CD8-positive, alpha-beta memory T cell (primary cell): Measurements from ENCODE around the gene SEMA3E. TPM values are rescaled to one million over a fixed set of nuclear protein-coding genes. Genes with fewer than 3 reads are reported as not detected.

Experiments
- CTCF ChIA-PET: fragments of 350-600 bp; sonication (Branson Sonifier 250); formaldehyde crosslinking; loops from one replicate; lab custom pipeline; 2021; ENCODE audit warnings: antibody characterized with exemption; lab: Charles Lee
- POLR2A ChIA-PET: fragments of 350-600 bp; sonication (Branson Sonifier 250); formaldehyde crosslinking; loops from one replicate; lab custom pipeline; 2021; ENCODE audit warnings: antibody characterized with exemption; lab: Charles Lee
- DNase-seq, 5 donors: peaks; one replicate each; pipeline versions ENCODE4 v3.0.0 to v3.0.0-alpha.2; 2020 to 2022; ENCODE audit warnings: mixed read lengths in 1 of 5
- H3K27ac ChIP-seq: one replicate; pipeline ENCODE4 v1.7.0; 2013; ENCODE audit warnings: low read depth, mild to moderate bottlenecking, low read length, moderate library complexity
- H3K27me3 ChIP-seq: 2 replicates; pipeline ENCODE4 v1.7.0; 2013; ENCODE audit warnings: low read length, mild to moderate bottlenecking; ENCODE audit not compliant: insufficient read depth, poor library complexity, severe bottlenecking
- H3K36me3 ChIP-seq: 2 replicates; pipeline ENCODE4 v1.7.0; 2013; ENCODE audit warnings: mild to moderate bottlenecking, low read length, moderate library complexity; ENCODE audit not compliant: insufficient read depth
- H3K4me1 ChIP-seq: 2 replicates; pipeline ENCODE4 v1.7.0; 2013; ENCODE audit warnings: mild to moderate bottlenecking, low read length, moderate library complexity; ENCODE audit not compliant: insufficient read depth
- H3K4me3 ChIP-seq: 2 replicates; pipeline ENCODE4 v1.7.0; 2013; ENCODE audit warnings: mild to moderate bottlenecking, low read length
- H3K9me3 ChIP-seq: 2 replicates; pipeline ENCODE4 v1.7.0; 2013; ENCODE audit warnings: mild to moderate bottlenecking, low read length
- H3K27ac Mint-ChIP-seq, 8 donors: one replicate each; pipeline ENCODE4 v1.8.0; 2020 to 2021; ENCODE audit warnings: mixed read lengths in 8 of 8, mild to moderate bottlenecking in 6 of 8, inconsistent platforms in 3 of 8, moderate library complexity in 3 of 8
- H3K27me3 Mint-ChIP-seq, 2 donors: one replicate each; pipeline ENCODE4 v1.8.0; 2020 to 2021; ENCODE audit warnings: mixed read lengths in 2 of 2, mild to moderate bottlenecking in 1 of 2, moderate library complexity in 1 of 2
- H3K36me3 Mint-ChIP-seq, 3 donors: one replicate each; pipeline ENCODE4 v1.8.0; 2020 to 2021; ENCODE audit warnings: mixed read lengths in 3 of 3, inconsistent platforms in 1 of 3, mild to moderate bottlenecking in 1 of 3
- H3K4me1 Mint-ChIP-seq, 3 donors: one replicate each; pipeline ENCODE4 v1.8.0; 2020 to 2021; ENCODE audit warnings: mixed read lengths in 3 of 3, inconsistent platforms in 1 of 3, mild to moderate bottlenecking in 1 of 3
- H3K4me3 Mint-ChIP-seq, 7 donors: one replicate each; pipeline ENCODE4 v1.8.0; 2020 to 2021; ENCODE audit warnings: mixed read lengths in 7 of 7, mild to moderate bottlenecking in 6 of 7, moderate library complexity in 4 of 7, inconsistent platforms in 2 of 7
- H3K9me3 Mint-ChIP-seq, 5 donors: one replicate each; pipeline ENCODE4 v1.8.0; 2020 to 2022; ENCODE audit warnings: mixed read lengths in 5 of 5, mild to moderate bottlenecking in 3 of 5, moderate library complexity in 2 of 5, inconsistent platforms in 1 of 5
- polyA plus RNA-seq: library from polyadenylated mRNA; unstranded; fragments of 300-500 nt; fragmentation: Illumina TruSeq; gene quantifications from one replicate; pipeline ENCODE4 v1.2.3, GENCODE V29; 2021
- total RNA-seq, 2 experiments: library from RNA; stranded (reverse); gene quantifications; one replicate each; pipeline ENCODE4 v1.2.3, GENCODE V29; 2021

SEMA3E gene
- total and polyA plus RNA-seq, 3 experiments from 2014 or later = not detected

DNA sequence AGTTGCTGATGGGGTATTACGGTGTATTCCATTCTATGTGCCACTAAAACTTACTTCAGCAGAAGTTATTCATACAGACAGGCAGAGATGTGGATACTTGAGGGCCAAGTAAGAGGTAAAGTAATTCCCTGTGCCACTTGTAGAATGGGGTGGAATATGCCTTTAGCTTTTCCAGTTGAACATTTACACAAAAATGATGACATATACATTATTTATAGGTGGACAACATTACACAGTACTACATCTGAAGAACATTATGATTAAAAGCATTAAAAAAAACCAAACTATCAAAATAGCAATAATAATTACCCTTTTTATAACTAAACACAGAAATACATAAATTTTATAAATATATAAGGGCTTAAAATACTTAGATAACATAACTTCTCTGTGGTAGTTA is 3.5 kb upstream of the SEMA3E start:
- H3K9me3 ChIP-seq = no peaks in the 10 kb centered on the region
- H3K4me3 ChIP-seq = no peak overlapping the region
- H3K27me3 ChIP-seq = no peaks in the 10 kb centered on the region
- Mint-ChIP-seq H3K4me3 (no peak overlapping the region), H3K27ac (no peak overlapping the region), H3K4me1 (no peaks in the 10 kb centered on the region), H3K9me3 (peaks cover 6 to 38% (median 13%) of the 10 kb centered on the region in 5 donors), H3K36me3 (no peaks in the 10 kb centered on the region), H3K27me3 (no peaks in the 10 kb centered on the region)
- ChIA-PET POLR2A (no interaction called here), CTCF (no interaction called here)
- no peaks in the 10 kb centered on the region for H3K36me3 ChIP-seq
- no peak for DNase-seq
- no peak overlapping the region for H3K27ac ChIP-seq
- H3K4me1 ChIP-seq = no peaks in the 10 kb centered on the region

DNA sequence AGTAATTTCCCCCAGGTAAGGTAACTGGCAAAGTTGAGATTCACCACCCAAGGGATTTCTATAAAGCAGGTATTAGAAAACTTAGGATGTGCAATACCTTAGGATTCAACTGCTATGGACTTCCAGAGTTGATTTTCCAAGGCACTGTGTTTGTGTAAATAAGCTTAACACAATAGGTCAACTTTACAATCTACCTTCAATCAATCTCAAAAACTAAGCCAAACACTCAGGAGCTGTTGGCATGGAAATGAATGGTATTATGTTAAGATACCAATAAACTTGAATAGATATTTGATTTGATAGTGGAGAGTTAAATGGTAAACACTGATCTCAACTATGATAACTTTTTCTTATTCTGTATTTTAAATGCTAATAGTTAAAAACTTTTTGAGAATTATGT is 762 bp upstream of the SEMA3E start:
- H3K4me3 Mint-ChIP-seq = no peak overlapping the region
- H3K4me1 ChIP-seq = no peaks in the 10 kb centered on the region
- H3K27me3 ChIP-seq = no peaks in the 10 kb centered on the region
- no peak for DNase-seq
- CTCF ChIA-PET = no interaction called here
- no peaks in the 10 kb centered on the region for H3K27me3 Mint-ChIP-seq
- H3K9me3 ChIP-seq = no peaks in the 10 kb centered on the region
- H3K9me3 Mint-ChIP-seq = peaks cover 8 to 16% (median 10%) of the 10 kb centered on the region in 5 donors
- no peaks in the 10 kb centered on the region for H3K4me1 Mint-ChIP-seq
- H3K36me3 ChIP-seq = no peaks in the 10 kb centered on the region
- no peak overlapping the region for H3K27ac Mint-ChIP-seq
- POLR2A ChIA-PET = no interaction called here
- no peak overlapping the region for H3K4me3 ChIP-seq
- H3K27ac ChIP-seq = no peak overlapping the region
- no peaks in the 10 kb centered on the region for H3K36me3 Mint-ChIP-seq

DNA sequence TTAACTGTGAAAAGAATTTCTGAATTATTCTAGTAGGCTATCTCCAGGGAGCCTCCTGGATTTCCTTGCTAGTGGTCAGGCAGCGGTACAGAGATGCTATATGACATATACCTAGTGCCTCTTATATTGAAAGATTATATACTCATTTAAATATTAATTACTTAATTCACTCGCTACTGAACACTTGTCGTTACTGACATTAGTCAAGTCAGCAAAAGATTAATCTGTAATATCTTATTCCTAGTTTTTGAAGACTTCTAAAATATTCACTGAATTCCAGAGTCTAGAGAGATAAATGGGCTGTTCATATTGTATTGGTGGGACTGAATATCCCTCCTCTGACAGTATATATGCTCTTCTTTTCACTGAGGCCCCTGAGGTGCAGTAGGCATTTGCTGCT is 2.9 kb downstream of the SEMA3E start:
- no peak for DNase-seq
- ChIA-PET POLR2A (no interaction called here), CTCF (no interaction called here)
- H3K27me3 Mint-ChIP-seq = no peaks in the 10 kb centered on the region
- no peak overlapping the region for H3K4me3 Mint-ChIP-seq
- H3K9me3 ChIP-seq = no peaks in the 10 kb centered on the region
- no peaks in the 10 kb centered on the region for H3K27me3 ChIP-seq
- no peaks in the 10 kb centered on the region for H3K4me1 ChIP-seq
- H3K9me3 Mint-ChIP-seq = peaks cover 4 to 25% (median 6%) of the 10 kb centered on the region in 5 donors
- H3K27ac Mint-ChIP-seq = no peak overlapping the region
- no peaks in the 10 kb centered on the region for H3K4me1 Mint-ChIP-seq
- no peaks in the 10 kb centered on the region for H3K36me3 ChIP-seq
- H3K36me3 Mint-ChIP-seq = no peaks in the 10 kb centered on the region
- no peak overlapping the region for H3K4me3 ChIP-seq
- H3K27ac ChIP-seq = no peak overlapping the region

DNA sequence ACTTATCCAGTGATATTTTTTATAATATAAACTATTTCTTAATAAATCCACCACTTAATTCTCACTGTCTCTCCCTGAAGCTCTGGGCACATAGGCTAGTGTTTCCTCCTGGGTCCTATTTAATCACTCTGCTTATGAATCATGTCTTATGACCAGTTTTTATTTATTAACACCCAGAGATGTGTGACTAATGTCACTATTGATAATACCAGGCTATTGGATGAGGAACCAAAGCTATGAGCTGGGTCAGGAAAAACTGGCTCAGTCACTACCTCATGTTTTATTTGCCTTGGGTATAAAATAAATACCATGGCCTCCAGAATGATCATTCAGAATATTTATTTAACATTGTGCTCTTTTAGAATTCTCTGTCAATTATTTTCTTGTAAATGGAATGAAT is 5.2 kb downstream of the SEMA3E start:
- Mint-ChIP-seq H3K4me1 (no peaks in the 10 kb centered on the region), H3K9me3 (peaks cover under 1 to 22% (median 4%) of the 10 kb centered on the region in 5 donors), H3K36me3 (no peaks in the 10 kb centered on the region), H3K4me3 (no peak overlapping the region), H3K27ac (no peak overlapping the region), H3K27me3 (no peaks in the 10 kb centered on the region)
- Histone ChIP-seq H3K9me3 (no peaks in the 10 kb centered on the region), H3K4me1 (no peaks in the 10 kb centered on the region), H3K27me3 (no peaks in the 10 kb centered on the region), H3K27ac (no peak overlapping the region), H3K36me3 (no peaks in the 10 kb centered on the region), H3K4me3 (no peak overlapping the region)
- ChIA-PET CTCF (no interaction called here), POLR2A (no interaction called here)
- no peak for DNase-seq

DNA sequence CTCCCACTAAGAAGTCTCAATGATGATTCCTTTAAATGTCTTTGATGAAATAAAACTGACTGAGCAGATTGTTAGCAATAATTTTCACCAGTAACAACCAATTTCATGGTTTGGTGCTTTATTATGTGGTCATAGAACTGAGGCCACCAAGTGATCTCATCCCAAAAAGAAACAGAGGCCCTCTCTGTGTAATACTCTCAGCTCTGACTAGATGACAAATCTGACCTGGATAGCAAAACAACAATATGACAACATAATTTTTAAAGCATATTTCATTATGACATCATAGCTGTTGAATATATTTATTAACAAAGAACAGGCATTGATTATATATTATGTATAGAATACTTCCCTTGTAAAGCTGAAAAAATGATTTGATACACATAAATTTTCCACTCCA is 5.9 kb downstream of the SEMA3E start:
- Mint-ChIP-seq H3K27ac (no peak overlapping the region), H3K4me1 (no peaks in the 10 kb centered on the region), H3K36me3 (no peaks in the 10 kb centered on the region), H3K4me3 (no peak overlapping the region), H3K9me3 (peaks cover 0 to 21% (median 4%) of the 10 kb centered on the region in 5 donors), H3K27me3 (no peaks in the 10 kb centered on the region)
- DNase-seq = no peak
- no peaks in the 10 kb centered on the region for H3K27me3 ChIP-seq
- POLR2A ChIA-PET = no interaction called here
- CTCF ChIA-PET = no interaction called here
- no peak overlapping the region for H3K4me3 ChIP-seq
- H3K27ac ChIP-seq = no peak overlapping the region
- H3K4me1 ChIP-seq = no peaks in the 10 kb centered on the region
- H3K9me3 ChIP-seq = no peaks in the 10 kb centered on the region
- H3K36me3 ChIP-seq = no peaks in the 10 kb centered on the region

DNA sequence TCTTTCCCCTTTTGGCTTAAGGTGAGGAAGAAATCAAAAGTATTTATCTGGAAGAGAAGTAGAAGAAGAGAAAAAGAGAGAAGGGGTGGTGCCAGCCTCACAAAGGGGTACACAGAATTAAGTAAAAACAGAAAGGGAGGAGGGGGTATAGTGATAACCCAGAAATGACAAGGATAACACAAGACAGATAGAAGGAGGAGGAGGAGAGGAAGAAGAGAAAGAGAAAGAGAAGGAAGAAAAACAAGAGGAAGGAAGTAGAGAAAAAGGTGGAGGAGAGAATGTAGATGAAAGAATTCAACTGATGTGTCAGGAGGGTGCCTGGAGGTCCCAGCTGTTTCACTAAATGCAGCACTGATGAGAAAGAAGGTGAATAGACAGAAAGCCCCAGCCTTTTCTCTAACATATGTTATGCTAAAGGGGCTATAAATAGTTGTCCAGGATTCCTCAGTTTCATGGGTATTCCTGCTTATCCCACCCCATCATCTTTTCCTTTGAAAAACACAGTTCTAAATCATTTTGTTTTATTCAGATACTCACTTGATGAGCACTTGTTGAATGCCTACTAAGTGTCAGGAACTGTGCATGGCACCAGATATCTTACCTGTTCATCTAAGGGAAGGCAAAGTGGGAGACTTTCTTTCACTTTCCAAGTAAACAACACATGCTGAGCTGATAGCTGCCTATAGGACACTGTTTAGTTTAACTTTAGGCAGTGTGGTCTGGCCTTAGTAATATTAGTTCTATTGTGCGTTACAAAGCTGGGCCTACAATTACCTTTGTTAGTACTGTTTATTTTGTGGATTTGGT is 8.0 kb downstream of the SEMA3E start:
- Mint-ChIP-seq H3K27ac (no peak overlapping the region), H3K4me1 (no peaks in the 10 kb centered on the region), H3K36me3 (no peaks in the 10 kb centered on the region), H3K4me3 (no peak overlapping the region), H3K9me3 (peaks cover 0 to 18% (median 4%) of the 10 kb centered on the region in 5 donors), H3K27me3 (no peaks in the 10 kb centered on the region)
- Histone ChIP-seq H3K4me1 (no peaks in the 10 kb centered on the region), H3K9me3 (no peaks in the 10 kb centered on the region), H3K27ac (no peak overlapping the region), H3K36me3 (no peaks in the 10 kb centered on the region), H3K4me3 (no peak overlapping the region), H3K27me3 (no peaks in the 10 kb centered on the region)
- ChIA-PET POLR2A (no interaction called here), CTCF (no interaction called here)
- DNase-seq = no peak

DNA sequence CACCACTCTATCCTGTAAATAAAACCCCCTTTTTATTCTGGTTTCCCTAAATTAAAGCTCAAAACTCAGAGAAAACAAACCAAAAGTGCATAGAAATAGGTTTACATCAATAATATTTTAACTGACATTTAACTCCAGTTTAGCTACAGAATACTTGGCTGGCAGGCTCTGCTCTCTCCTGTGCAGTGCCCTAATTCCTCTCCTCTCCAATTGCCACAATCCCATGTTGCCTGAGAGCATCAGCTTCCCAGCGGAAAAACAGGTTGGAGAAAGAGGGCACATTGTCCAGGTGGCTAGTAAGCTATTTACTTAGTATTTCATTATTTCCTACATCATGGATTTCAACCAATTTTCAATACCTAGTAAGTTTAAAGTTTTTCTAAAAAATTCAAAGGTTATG is 8.7 kb downstream of the SEMA3E start:
- peaks cover 0 to 18% (median 4%) of the 10 kb centered on the region in 5 donors for H3K9me3 Mint-ChIP-seq
- H3K4me3 ChIP-seq = no peak overlapping the region
- POLR2A ChIA-PET = no interaction called here
- no peaks in the 10 kb centered on the region for H3K36me3 ChIP-seq
- H3K27ac ChIP-seq = no peak overlapping the region
- H3K27ac Mint-ChIP-seq = no peak overlapping the region
- no peaks in the 10 kb centered on the region for H3K36me3 Mint-ChIP-seq
- H3K9me3 ChIP-seq = no peaks in the 10 kb centered on the region
- CTCF ChIA-PET = no interaction called here
- no peaks in the 10 kb centered on the region for H3K4me1 ChIP-seq
- no peaks in the 10 kb centered on the region for H3K27me3 Mint-ChIP-seq
- H3K4me1 Mint-ChIP-seq = no peaks in the 10 kb centered on the region
- no peak for DNase-seq
- no peak overlapping the region for H3K4me3 Mint-ChIP-seq
- H3K27me3 ChIP-seq = no peaks in the 10 kb centered on the region

DNA sequence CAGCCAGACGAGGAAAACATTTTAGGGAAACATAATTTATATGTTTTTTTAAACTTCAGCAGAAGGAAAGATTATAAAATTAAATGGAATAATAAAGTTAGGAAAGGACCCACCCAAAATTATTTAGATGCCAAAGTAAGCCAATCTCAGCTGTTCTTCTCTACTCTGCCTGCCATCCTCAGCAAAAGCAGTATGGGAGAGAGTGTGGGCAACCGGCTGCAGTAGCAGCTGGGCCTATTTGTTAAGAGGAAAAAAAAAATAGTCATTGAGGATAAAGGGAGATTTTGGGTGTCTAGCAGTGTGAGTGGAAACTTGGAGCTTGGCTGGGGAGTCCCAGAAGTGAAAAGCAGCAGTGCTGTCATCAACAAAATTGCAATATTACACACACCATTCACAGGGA is 15.4 kb downstream of the SEMA3E start:
- Mint-ChIP-seq H3K27ac (no peak overlapping the region), H3K4me1 (no peaks in the 10 kb centered on the region), H3K36me3 (no peaks in the 10 kb centered on the region), H3K27me3 (no peaks in the 10 kb centered on the region), H3K4me3 (no peak overlapping the region), H3K9me3 (peaks cover 0 to 13% (median 8%) of the 10 kb centered on the region in 5 donors)
- Histone ChIP-seq H3K36me3 (no peaks in the 10 kb centered on the region), H3K9me3 (no peaks in the 10 kb centered on the region), H3K4me1 (no peaks in the 10 kb centered on the region), H3K4me3 (no peak overlapping the region), H3K27ac (no peak overlapping the region), H3K27me3 (no peaks in the 10 kb centered on the region)
- ChIA-PET POLR2A (no interaction called here), CTCF (no interaction called here)
- DNase-seq = no peak
